Uterus (tissue), 2 donors: ENCODE data around the gene MS4A4E.

Source experiments
- POLR2A ChIP-seq, 2 donors: fragments of 450-650 bp; IDR thresholded peaks; one replicate each; pipeline ENCODE4 v1.6.1; 2016; ENCODE audit warnings: antibody characterized with exemption in 2 of 2, mild to moderate bottlenecking in 1 of 2, moderate library complexity in 1 of 2
- TF ChIP-seq, protein P1 (sequence below), 4 experiments: fragments of 200-600 bp in 2 of 4; fragments of 450-650 bp in 2 of 4; sonication (generic) in 2 of 4; IDR thresholded peaks; one replicate each; pipeline ENCODE4 v1.5.1; 2016 to 2019; ENCODE audit warnings: antibody characterized with exemption in 4 of 4, mild to moderate bottlenecking in 2 of 4, moderate library complexity in 1 of 4

DNA sequence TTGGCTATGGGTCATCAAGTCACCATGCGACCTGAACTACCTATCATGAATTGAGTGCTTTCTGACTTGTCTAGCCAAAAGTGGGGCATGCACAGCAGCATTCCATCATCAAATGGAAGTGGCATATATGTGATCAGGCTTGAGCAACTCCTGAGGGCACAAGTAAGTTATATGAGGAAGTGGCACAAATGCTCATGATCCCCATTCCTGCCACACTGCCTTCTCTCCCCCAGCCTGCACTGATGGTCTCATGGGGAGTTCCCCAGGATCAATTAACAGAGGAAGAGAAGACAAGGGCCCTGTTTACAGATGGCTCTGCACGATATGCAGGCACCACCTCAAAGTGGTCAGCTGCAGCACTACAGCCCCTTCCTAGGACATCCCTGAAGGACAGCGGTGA lies 21.8 kb downstream of the MS4A4E start:
- TF ChIP-seq, protein P1, sequence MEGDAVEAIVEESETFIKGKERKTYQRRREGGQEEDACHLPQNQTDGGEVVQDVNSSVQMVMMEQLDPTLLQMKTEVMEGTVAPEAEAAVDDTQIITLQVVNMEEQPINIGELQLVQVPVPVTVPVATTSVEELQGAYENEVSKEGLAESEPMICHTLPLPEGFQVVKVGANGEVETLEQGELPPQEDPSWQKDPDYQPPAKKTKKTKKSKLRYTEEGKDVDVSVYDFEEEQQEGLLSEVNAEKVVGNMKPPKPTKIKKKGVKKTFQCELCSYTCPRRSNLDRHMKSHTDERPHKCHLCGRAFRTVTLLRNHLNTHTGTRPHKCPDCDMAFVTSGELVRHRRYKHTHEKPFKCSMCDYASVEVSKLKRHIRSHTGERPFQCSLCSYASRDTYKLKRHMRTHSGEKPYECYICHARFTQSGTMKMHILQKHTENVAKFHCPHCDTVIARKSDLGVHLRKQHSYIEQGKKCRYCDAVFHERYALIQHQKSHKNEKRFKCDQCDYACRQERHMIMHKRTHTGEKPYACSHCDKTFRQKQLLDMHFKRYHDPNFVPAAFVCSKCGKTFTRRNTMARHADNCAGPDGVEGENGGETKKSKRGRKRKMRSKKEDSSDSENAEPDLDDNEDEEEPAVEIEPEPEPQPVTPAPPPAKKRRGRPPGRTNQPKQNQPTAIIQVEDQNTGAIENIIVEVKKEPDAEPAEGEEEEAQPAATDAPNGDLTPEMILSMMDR (IDR thresholded peaks at IDR 0.05), result no peak
- TF ChIP-seq POLR2A (IDR thresholded peaks at IDR 0.05), result no peak
